ENCODE results near the gene MYH7. TPM values are rescaled to one million over a fixed set of nuclear protein-coding genes. Genes with fewer than 3 reads are reported as not detected.
A peak's percentile ranks its signal among the peaks of the same experiment; 100 is the strongest.

Gene MYH7
- total RNA-seq, 2 experiments from 2014 or later, result 0.09 to 0.16 TPM

- Mint-ChIP-seq H3K9me3 (ENCODE audit: low read depth) (no peaks in the 10 kb centered on the region), H3K4me1 (peaks cover 8% of the 10 kb centered on the region), H3K36me3 (no peaks in the 10 kb centered on the region), H3K27me3 (peaks cover 7% of the 10 kb centered on the region), H3K4me3 (no peak overlapping the region), H3K27ac (no peak overlapping the region)
- no peak for ATAC-seq
- no peak for DNase-seq
- CTCF ChIA-PET, result interaction anchor here (1.2 to 3.9 kb wide), 5 partner anchors 12 to 261 kb away, joined by 3 to 24 read pairs (median 3); no protein-coding TSS in a partner anchor
Observed at GRCh38 chr14:23381871-23382270, 53.6 kb downstream of the MYH7 start.

- H3K4me3 Mint-ChIP-seq, result no peak overlapping the region
- H3K36me3 Mint-ChIP-seq, result no peaks in the 10 kb centered on the region
- no peak for DNase-seq
- H3K27me3 Mint-ChIP-seq, result peaks cover 7% of the 10 kb centered on the region
- no peaks in the 10 kb centered on the region for H3K9me3 Mint-ChIP-seq (ENCODE audit: low read depth)
- CTCF ChIA-PET, result interaction anchor here (1.0 to 3.9 kb wide), 21 partner anchors 7 to 312 kb away, joined by 3 to 37 read pairs (median 5); partner anchors contain the start of genes PABPN1 and SLC22A17
- H3K27ac Mint-ChIP-seq, result no peak overlapping the region
- peaks cover 8% of the 10 kb centered on the region for H3K4me1 Mint-ChIP-seq
- no peak for ATAC-seq
Observed at GRCh38 chr14:23380976-23381375, 54.5 kb downstream of the MYH7 start.

GRCh38 chr14:23380197-23380914, 55.1 kb downstream of the MYH7 start:
- no peaks in the 10 kb centered on the region for H3K9me3 Mint-ChIP-seq (ENCODE audit: low read depth)
- peaks cover 8% of the 10 kb centered on the region for H3K4me1 Mint-ChIP-seq
- H3K27ac Mint-ChIP-seq, result no peak overlapping the region
- no peaks in the 10 kb centered on the region for H3K36me3 Mint-ChIP-seq
- CTCF ChIA-PET, result interaction anchor here (0.6 to 3.9 kb wide), 42 partner anchors 8 to 809 kb away, joined by 3 to 37 read pairs (median 4); partner anchors contain the start of genes CEBPE, HOMEZ, PABPN1 and PPP1R3E
- ATAC-seq (no peak), DNase-seq (no peak)
- H3K4me3 Mint-ChIP-seq, result no peak overlapping the region
- H3K27me3 Mint-ChIP-seq, result peaks cover 7% of the 10 kb centered on the region

GRCh38 chr14:23379366-23380196, 55.9 kb downstream of the MYH7 start:
- H3K4me1 Mint-ChIP-seq, result peaks cover 8% of the 10 kb centered on the region
- ATAC-seq (peak; percentile 86), DNase-seq (peak; percentile 71)
- H3K36me3 Mint-ChIP-seq, result no peaks in the 10 kb centered on the region
- no peak overlapping the region for H3K27ac Mint-ChIP-seq
- no peaks in the 10 kb centered on the region for H3K9me3 Mint-ChIP-seq (ENCODE audit: low read depth)
- CTCF ChIA-PET, result interaction anchor here (0.6 to 3.9 kb wide), 43 partner anchors 9 to 808 kb away, joined by 3 to 37 read pairs (median 4); partner anchors contain the start of genes CEBPE, HOMEZ, PABPN1 and PPP1R3E
- H3K27me3 Mint-ChIP-seq, result peaks cover 7% of the 10 kb centered on the region
- no peak overlapping the region for H3K4me3 Mint-ChIP-seq

- Mint-ChIP-seq H3K27me3 (peaks cover 7% of the 10 kb centered on the region), H3K36me3 (no peaks in the 10 kb centered on the region), H3K9me3 (ENCODE audit: low read depth) (no peaks in the 10 kb centered on the region), H3K4me1 (peaks cover 8% of the 10 kb centered on the region), H3K27ac (no peak overlapping the region), H3K4me3 (no peak overlapping the region)
- ATAC-seq, result no peak
- DNase-seq, result no peak
- CTCF ChIA-PET, result interaction anchor here (1.0 to 3.9 kb wide), 10 partner anchors 10 to 308 kb away, joined by 3 to 37 read pairs (median 8); partner anchors contain the start of gene PABPN1
Observed at GRCh38 chr14:23378612-23379220, 56.7 kb downstream of the MYH7 start.

GRCh38 chr14:23377573-23378563, 57.6 kb downstream of the MYH7 start:
- Mint-ChIP-seq H3K27ac (no peak overlapping the region), H3K4me1 (peaks cover 8% of the 10 kb centered on the region), H3K36me3 (no peaks in the 10 kb centered on the region), H3K4me3 (no peak overlapping the region), H3K27me3 (peaks cover 7% of the 10 kb centered on the region), H3K9me3 (ENCODE audit: low read depth) (no peaks in the 10 kb centered on the region)
- CTCF ChIA-PET, result interaction anchor here (1.3 to 2.8 kb wide), 2 partner anchors 10 to 256 kb away, joined by 3 to 21 read pairs; no protein-coding TSS in a partner anchor
- ATAC-seq, result no peak
- DNase-seq, result no peak

GRCh38 chr14:23377198-23377550, 58.3 kb downstream of the MYH7 start:
- no peak for ATAC-seq
- Mint-ChIP-seq H3K4me1 (peaks cover 10% of the 10 kb centered on the region), H3K27ac (no peak overlapping the region), H3K4me3 (no peak overlapping the region), H3K9me3 (ENCODE audit: low read depth) (no peaks in the 10 kb centered on the region), H3K36me3 (no peaks in the 10 kb centered on the region), H3K27me3 (peaks cover 7% of the 10 kb centered on the region)
- CTCF ChIA-PET, result interaction anchor here (1.3 kb wide), 1 partner anchor 10 kb away, joined by 3 read pairs; no protein-coding TSS in a partner anchor
- no peak for DNase-seq

- CTCF ChIA-PET, result interaction anchor here (1.3 to 1.4 kb wide), 2 partner anchors 9 to 49 kb away, joined by 3 to 5 read pairs; no protein-coding TSS in a partner anchor
- Mint-ChIP-seq H3K27me3 (peaks cover 4% of the 10 kb centered on the region), H3K9me3 (ENCODE audit: low read depth) (no peaks in the 10 kb centered on the region), H3K4me3 (no peak within 1 kb of the TSS), H3K27ac (no peak within 1 kb of the TSS), H3K4me1 (peaks cover 13% of the 10 kb centered on the region), H3K36me3 (no peaks in the 10 kb centered on the region)
- no peak for ATAC-seq
- DNase-seq, result no peak
Observed at GRCh38 chr14:23376482-23377197, 58.8 kb downstream of the MYH7 start, which contains the start of gene CMTM5. CMTM5 (plus strand) TSS chr14:23377046; CDS start chr14:23377252, 206 bp downstream.

- no peak for ATAC-seq
- H3K9me3 Mint-ChIP-seq (ENCODE audit: low read depth), result no peaks in the 10 kb centered on the region
- no peaks in the 10 kb centered on the region for H3K36me3 Mint-ChIP-seq
- CTCF ChIA-PET, result interaction anchor here (1.4 kb wide), 1 partner anchor 48 kb away, joined by 5 read pairs; no protein-coding TSS in a partner anchor
- H3K27ac Mint-ChIP-seq, result no peak overlapping the region
- peaks cover 2% of the 10 kb centered on the region for H3K27me3 Mint-ChIP-seq
- H3K4me1 Mint-ChIP-seq, result peaks cover 16% of the 10 kb centered on the region
- no peak overlapping the region for H3K4me3 Mint-ChIP-seq
- DNase-seq, result no peak
Observed at GRCh38 chr14:23375527-23376251, 59.8 kb downstream of the MYH7 start.

- no peaks in the 10 kb centered on the region for H3K9me3 Mint-ChIP-seq (ENCODE audit: low read depth)
- DNase-seq (no peak), ATAC-seq (no peak)
- H3K4me3 Mint-ChIP-seq, result no peak overlapping the region
- H3K27me3 Mint-ChIP-seq, result peaks cover 6% of the 10 kb centered on the region
- peaks cover 11% of the 10 kb centered on the region for H3K4me1 Mint-ChIP-seq
- H3K36me3 Mint-ChIP-seq, result no peaks in the 10 kb centered on the region
- H3K27ac Mint-ChIP-seq, result no peak overlapping the region
- CTCF ChIA-PET, result interaction anchor here (1.2 kb wide), 1 partner anchor 296 kb away, joined by 3 read pairs; no protein-coding TSS in a partner anchor
Observed at GRCh38 chr14:23373041-23373440, 62.4 kb downstream of the MYH7 start.

GRCh38 chr14:23372509-23372908, 63.0 kb downstream of the MYH7 start, which contains the start of gene IL25:
IL25 (plus strand) TSS chr14:23372809.
- no peak for ATAC-seq

More at GRCh38 chr14:23372509-23372908, 63.0 kb downstream of the MYH7 start, which contains the start of gene IL25:
- Mint-ChIP-seq H3K4me1 (peaks cover 10% of the 10 kb centered on the region), H3K36me3 (no peaks in the 10 kb centered on the region), H3K9me3 (ENCODE audit: low read depth) (no peaks in the 10 kb centered on the region), H3K27me3 (peaks cover 11% of the 10 kb centered on the region), H3K27ac (no peak within 1 kb of the TSS), H3K4me3 (no peak within 1 kb of the TSS)
- CTCF ChIA-PET, result interaction anchor here (1.2 kb wide), 1 partner anchor 295 kb away, joined by 3 read pairs; no protein-coding TSS in a partner anchor
- no peak for DNase-seq
